ENCODE results near the gene APOE. TPM values are rescaled to one million over a fixed set of nuclear protein-coding genes. Genes with fewer than 3 reads are reported as not detected.

Gene APOE
- total and polyA plus RNA-seq, 2 of the 13 experiments (the other 11 are each of a cell fraction or from before 2014, with no cell fraction given), result 1,328 to 1,470 TPM

DNA sequence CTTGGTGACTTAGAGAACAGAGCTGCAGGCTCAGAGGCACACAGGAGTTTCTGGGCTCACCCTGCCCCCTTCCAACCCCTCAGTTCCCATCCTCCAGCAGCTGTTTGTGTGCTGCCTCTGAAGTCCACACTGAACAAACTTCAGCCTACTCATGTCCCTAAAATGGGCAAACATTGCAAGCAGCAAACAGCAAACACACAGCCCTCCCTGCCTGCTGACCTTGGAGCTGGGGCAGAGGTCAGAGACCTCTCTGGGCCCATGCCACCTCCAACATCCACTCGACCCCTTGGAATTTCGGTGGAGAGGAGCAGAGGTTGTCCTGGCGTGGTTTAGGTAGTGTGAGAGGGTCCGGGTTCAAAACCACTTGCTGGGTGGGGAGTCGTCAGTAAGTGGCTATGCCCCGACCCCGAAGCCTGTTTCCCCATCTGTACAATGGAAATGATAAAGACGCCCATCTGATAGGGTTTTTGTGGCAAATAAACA, 18.7 kb downstream of the APOE start (continued):
- TF ChIP-seq ZNF512 (CRISPR knock-in tag; IDR thresholded peaks at IDR 0.05) (no peak), ISL2 (CRISPR knock-in tag; IDR thresholded peaks at IDR 0.05) (peak; percentile 92), GZF1 (CRISPR knock-in tag; IDR thresholded peaks at IDR 0.05) (no peak), NR1H2 (CRISPR knock-in tag; IDR thresholded peaks at IDR 0.05; ENCODE audit: borderline replicate concordance, low read depth) (peak; percentile 99), PREB (CRISPR knock-in tag; IDR thresholded peaks at IDR 0.05) (no peak), GTF2F1 (IDR thresholded peaks at IDR 0.05; ENCODE audit: low read length) (no peak), POLR2A (IDR thresholded peaks at IDR 0.05; ENCODE audit: insufficient read depth in 1 of 2, low read depth in 2 of 2, low read length in 2 of 2) (peak; percentile 69 to 74), ZNF20 (CRISPR knock-in tag; IDR thresholded peaks at IDR 0.05) (no peak), ZNF766 (CRISPR knock-in tag; IDR thresholded peaks at IDR 0.05; ENCODE audit: borderline replicate concordance) (peak; percentile 43; the same call in 1 of the 2 replicates), ZNF674 (CRISPR knock-in tag; IDR thresholded peaks at IDR 0.05; ENCODE audit: low read depth) (no peak), KLF6 (CRISPR knock-in tag; IDR thresholded peaks at IDR 0.05) (peak; percentile 83; the same call in 1 of the 2 replicates), ZNF263 (CRISPR knock-in tag; IDR thresholded peaks at IDR 0.05) (peak; percentile 52; the same call in 1 of the 2 replicates), AKNA (CRISPR knock-in tag; IDR thresholded peaks at IDR 0.05; ENCODE audit: borderline replicate concordance) (no peak), ZNF337 (CRISPR knock-in tag; IDR thresholded peaks at IDR 0.05; ENCODE audit: borderline replicate concordance, low read depth) (no peak), HMG20A (CRISPR knock-in tag; IDR thresholded peaks at IDR 0.05; ENCODE audit: borderline replicate concordance) (peak; percentile 93), HES4 (CRISPR knock-in tag; IDR thresholded peaks at IDR 0.05; ENCODE audit: borderline replicate concordance) (no peak), TCF7 (IDR thresholded peaks at IDR 0.05; ENCODE audit: low read depth) (peak; percentile 92), GATAD2A (CRISPR knock-in tag; IDR thresholded peaks at IDR 0.05) (peak; percentile 99)
- TF ChIP-seq, protein P1, sequence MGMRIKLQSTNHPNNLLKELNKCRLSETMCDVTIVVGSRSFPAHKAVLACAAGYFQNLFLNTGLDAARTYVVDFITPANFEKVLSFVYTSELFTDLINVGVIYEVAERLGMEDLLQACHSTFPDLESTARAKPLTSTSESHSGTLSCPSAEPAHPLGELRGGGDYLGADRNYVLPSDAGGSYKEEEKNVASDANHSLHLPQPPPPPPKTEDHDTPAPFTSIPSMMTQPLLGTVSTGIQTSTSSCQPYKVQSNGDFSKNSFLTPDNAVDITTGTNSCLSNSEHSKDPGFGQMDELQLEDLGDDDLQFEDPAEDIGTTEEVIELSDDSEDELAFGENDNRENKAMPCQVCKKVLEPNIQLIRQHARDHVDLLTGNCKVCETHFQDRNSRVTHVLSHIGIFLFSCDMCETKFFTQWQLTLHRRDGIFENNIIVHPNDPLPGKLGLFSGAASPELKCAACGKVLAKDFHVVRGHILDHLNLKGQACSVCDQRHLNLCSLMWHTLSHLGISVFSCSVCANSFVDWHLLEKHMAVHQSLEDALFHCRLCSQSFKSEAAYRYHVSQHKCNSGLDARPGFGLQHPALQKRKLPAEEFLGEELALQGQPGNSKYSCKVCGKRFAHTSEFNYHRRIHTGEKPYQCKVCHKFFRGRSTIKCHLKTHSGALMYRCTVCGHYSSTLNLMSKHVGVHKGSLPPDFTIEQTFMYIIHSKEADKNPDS (CRISPR knock-in tag; IDR thresholded peaks at IDR 0.05), result peak; percentile 86
- TF ChIP-seq, protein P2, sequence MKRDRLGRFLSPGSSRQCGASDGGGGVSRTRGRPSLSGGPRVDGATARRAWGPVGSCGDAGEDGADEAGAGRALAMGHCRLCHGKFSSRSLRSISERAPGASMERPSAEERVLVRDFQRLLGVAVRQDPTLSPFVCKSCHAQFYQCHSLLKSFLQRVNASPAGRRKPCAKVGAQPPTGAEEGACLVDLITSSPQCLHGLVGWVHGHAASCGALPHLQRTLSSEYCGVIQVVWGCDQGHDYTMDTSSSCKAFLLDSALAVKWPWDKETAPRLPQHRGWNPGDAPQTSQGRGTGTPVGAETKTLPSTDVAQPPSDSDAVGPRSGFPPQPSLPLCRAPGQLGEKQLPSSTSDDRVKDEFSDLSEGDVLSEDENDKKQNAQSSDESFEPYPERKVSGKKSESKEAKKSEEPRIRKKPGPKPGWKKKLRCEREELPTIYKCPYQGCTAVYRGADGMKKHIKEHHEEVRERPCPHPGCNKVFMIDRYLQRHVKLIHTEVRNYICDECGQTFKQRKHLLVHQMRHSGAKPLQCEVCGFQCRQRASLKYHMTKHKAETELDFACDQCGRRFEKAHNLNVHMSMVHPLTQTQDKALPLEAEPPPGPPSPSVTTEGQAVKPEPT (CRISPR knock-in tag; IDR thresholded peaks at IDR 0.05; ENCODE audit: low read depth), result no peak

All from HepG2 (cell line).